ENCODE results near the gene RHOBTB1.

The RHOBTB1 gene

DNA sequence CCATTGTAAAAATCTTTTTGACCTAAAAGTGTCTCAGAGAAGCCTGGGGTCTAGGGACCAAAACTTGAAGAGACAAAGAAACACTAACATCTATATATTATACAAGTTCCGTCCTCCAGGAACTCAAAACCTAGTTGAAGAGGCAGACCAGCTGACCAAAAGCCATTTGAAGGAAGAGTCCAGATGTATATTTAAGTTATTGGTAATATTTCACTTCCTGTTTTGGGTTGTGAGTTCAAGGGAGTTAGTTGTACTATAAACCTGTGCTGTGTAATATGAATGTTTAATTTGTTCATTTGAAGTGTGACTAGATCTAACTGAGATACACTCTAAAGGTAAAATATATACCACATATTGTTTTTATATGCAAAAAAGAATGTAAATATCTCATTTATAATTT is 120.7 kb downstream of the RHOBTB1 start:
- no peak for DNase-seq (ENCODE audit: low read depth in 1 of 2, low spot score in 1 of 2)

DNA sequence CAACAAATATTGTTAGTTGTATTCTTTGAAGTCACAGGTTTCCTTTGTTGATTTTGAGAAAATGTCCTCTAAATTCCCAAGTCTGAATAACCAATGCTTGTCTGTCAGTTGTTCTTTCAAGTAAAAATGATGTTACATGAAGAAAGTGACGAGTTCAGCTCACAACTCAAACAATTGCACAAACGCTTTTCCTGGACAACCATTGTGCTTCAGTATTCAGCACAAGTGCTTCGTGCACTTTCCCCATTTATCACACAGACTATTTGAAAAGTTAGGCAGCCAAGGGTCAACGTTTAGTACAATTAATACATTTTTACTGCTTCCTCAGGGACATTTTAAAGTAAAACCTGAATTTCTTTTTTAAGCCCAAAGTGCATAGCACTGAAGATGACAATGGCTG is 121.2 kb downstream of the RHOBTB1 start:
- no peak for DNase-seq (ENCODE audit: low read depth in 1 of 2, low spot score in 1 of 2)

DNA sequence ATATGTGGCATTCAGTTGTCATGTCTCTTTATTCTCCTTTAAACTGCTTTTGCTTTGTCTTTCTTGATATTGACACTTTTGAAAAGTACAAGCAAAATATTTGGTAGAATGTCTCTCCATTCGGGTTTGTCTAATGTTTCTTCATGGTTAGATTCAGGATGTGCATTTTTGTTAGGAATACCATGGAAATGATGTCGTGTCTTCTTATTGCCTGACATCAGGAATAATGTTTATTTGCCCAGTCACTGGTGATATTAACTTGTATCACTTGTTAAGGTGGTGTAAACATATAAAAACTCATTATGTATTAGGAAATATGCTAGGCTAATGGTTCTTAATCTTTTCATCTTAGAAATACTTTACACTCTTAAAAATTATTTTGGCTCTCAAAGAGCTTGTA is 122.3 kb downstream of the RHOBTB1 start:
- DNase-seq (ENCODE audit: low read depth in 1 of 2, low spot score in 1 of 2) = no peak

DNA sequence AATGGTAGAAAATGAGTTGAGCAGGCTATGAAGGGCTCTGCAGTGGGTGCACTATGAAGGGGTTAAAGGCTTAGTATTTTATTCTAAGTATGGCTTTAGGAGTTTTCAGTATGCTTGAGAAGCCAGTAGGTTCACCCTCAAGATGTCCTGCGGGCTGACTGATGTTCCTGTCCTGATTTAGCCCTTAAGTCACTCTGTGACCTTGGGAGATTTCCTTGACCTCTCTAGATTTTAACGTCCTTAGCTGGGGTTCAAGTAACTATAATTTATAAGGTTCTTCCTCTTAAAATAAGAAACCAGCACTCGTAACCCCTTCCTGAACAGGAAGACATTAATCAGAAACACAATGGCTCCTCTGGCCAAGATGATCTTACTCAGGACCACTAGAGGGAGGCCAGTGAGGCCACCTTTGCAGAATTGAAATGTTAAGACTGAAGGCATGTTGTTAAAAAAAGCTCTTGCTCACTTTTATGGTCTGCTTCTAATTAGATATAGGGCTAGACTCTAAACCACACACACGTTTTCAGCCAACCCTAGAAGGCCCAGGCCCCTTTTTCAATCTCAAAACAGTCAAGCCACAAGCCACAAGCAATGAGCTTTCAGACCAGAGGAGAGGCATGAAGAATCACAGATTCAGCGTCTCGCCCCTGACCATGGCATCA is 123.8 kb downstream of the RHOBTB1 start:
- DNase-seq (ENCODE audit: low read depth in 1 of 2, low spot score in 1 of 2) = no peak
